ENCODE results near the gene CLSTN3. TPM values are rescaled to one million over a fixed set of nuclear protein-coding genes. Genes with fewer than 3 reads are reported as not detected.

CLSTN3 gene
- total and polyA plus RNA-seq, 2 of the 13 experiments (the other 11 are each of a cell fraction or from before 2014, with no cell fraction given) = 26.2 to 94.1 TPM

GRCh38 chr12:7197841-7198240, 67.7 kb downstream of the CLSTN3 start (continued):
- no peak for TF ChIP-seq KIAA2018 (CRISPR knock-in tag; IDR thresholded peaks at IDR 0.05; ENCODE audit: borderline replicate concordance)
- no peak for TF ChIP-seq RERE (CRISPR knock-in tag; IDR thresholded peaks at IDR 0.05; ENCODE audit: low read depth)
- peak; percentile 76 for TF ChIP-seq ELF3 (CRISPR knock-in tag; IDR thresholded peaks at IDR 0.05)
- no peak for TF ChIP-seq ZKSCAN8 (CRISPR knock-in tag; IDR thresholded peaks at IDR 0.05; ENCODE audit: borderline replicate concordance)
- no peak for TF ChIP-seq ATF6 (CRISPR knock-in tag; conservative IDR thresholded peaks at IDR 0.05)
- no peak for TF ChIP-seq TOPORS (CRISPR knock-in tag; IDR thresholded peaks at IDR 0.05)
- TF ChIP-seq TBP (CRISPR knock-in tag; IDR thresholded peaks at IDR 0.05) = no peak
- TF ChIP-seq SIX4 (CRISPR knock-in tag; IDR thresholded peaks at IDR 0.05) = no peak
- TF ChIP-seq IRX3 (CRISPR knock-in tag; IDR thresholded peaks at IDR 0.05; ENCODE audit: borderline replicate concordance, low read depth) = no peak
- TF ChIP-seq ZFP37 (CRISPR knock-in tag; IDR thresholded peaks at IDR 0.05; ENCODE audit: borderline replicate concordance) = no peak
- TF ChIP-seq ZBTB21 (CRISPR knock-in tag; IDR thresholded peaks at IDR 0.05) = no peak
- TF ChIP-seq SOX13 (IDR thresholded peaks at IDR 0.05) = no peak
- TF ChIP-seq SOX13 (CRISPR knock-in tag; conservative IDR thresholded peaks at IDR 0.05 in 1 of 2, IDR thresholded peaks at IDR 0.05 in 1 of 2) = peak in 1 of 2 experiments; percentile 65; a peak in 2 of 4 replicates
- no peak for TF ChIP-seq KLF12 (CRISPR knock-in tag; IDR thresholded peaks at IDR 0.05; ENCODE audit: borderline replicate concordance)
- no peak for TF ChIP-seq TP53 (CRISPR knock-in tag; conservative IDR thresholded peaks at IDR 0.05)
- no peak for TF ChIP-seq ZNF256 (CRISPR knock-in tag; conservative IDR thresholded peaks at IDR 0.05)

All from HepG2 (cell line).